ENCODE results near the gene ODAD2.

DNA sequence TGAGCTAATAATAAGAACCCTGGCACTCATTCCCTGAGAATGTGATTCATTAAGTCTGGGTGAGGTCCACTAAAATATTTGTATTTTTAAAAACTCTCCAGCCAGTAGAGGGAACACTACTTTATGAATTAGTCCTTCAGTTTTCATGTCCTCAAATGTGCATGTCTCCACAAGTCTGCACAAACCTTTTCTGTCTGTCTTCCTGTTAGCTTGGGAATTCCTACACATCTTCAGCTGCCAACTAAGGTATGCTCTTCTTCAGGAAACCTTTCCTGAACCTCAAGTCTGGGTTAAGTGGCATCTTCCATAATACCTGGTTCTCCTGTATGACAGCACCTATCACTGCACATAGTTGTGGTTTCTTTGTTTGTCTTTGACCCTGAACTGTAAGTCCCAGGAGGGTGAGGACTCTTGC is 133.7 kb downstream of the ODAD2 start:
- no peak for TF ChIP-seq CTCF (IDR thresholded peaks at IDR 0.05)
- no peak for TF ChIP-seq POLR2A (IDR thresholded peaks at IDR 0.05)

All from heart left ventricle (tissue), 13 donors.